Anterior cingulate cortex (tissue), 58 donors: ENCODE results near the gene RNASET2.

Experiments used
- DNase-seq, 58 donors: peaks; one replicate each; lab custom pipeline; 2025; lab: John Stamatoyannopoulos, UW

Gene RNASET2, protein sequence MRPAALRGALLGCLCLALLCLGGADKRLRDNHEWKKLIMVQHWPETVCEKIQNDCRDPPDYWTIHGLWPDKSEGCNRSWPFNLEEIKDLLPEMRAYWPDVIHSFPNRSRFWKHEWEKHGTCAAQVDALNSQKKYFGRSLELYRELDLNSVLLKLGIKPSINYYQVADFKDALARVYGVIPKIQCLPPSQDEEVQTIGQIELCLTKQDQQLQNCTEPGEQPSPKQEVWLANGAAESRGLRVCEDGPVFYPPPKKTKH

GRCh38 chr6:166956444-166957086 is at the start of gene RNASET2:
RNASET2 (minus strand) TSS chr6:166956550; CDS start chr6:166956182, 368 bp downstream.
- DNase-seq, result peak; percentile 33 to 96 (median 88)

DNA sequence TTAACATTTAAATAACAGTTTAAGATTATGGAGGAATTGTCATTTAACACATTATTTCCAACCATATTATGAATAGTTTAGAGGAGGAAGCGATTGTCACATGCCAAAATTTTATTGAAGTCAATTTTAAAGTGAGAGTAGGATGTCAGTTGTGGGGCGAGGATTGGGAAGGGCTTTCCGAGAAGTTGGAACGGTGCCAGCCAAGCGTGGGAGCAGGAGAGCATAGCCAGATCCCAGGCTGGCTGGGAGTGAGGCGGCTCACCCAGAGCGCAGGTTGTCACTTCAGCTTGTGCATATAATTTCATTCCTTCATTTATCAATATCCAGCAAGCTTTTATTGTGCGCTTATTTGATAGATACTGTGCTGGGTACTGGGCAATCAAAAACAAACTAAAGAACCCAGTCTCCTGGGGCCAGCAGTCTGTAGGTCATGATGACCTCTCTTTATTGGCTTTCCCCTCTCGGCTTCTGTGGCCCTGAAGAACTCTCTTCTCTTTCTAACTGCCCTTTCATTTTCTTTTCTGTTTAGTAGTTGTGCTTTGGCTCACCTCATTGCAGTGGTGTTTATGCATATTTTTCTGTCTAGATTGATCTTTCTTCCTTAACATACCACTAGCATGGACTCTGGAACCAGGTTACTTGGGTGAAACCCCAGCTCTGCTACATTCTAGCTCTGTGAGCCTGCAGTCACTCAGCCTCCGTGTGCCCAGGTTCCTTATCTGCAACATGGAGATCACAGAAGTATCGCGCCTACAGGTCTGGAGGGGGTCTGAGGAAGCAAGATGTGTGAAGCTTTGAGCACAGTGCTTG is 49.2 kb upstream of the RNASET2 start:
- peak in 6 of 58 donors; percentile 2 to 18 (median 6) for DNase-seq

- no peak for DNase-seq
These were observed 44.4 kb upstream of the RNASET2 start for GRCh38 chr6:167000759-167001158.

- DNase-seq, result no peak
These were observed 43.5 kb upstream of the RNASET2 start for GRCh38 chr6:166999884-167000253.

DNA sequence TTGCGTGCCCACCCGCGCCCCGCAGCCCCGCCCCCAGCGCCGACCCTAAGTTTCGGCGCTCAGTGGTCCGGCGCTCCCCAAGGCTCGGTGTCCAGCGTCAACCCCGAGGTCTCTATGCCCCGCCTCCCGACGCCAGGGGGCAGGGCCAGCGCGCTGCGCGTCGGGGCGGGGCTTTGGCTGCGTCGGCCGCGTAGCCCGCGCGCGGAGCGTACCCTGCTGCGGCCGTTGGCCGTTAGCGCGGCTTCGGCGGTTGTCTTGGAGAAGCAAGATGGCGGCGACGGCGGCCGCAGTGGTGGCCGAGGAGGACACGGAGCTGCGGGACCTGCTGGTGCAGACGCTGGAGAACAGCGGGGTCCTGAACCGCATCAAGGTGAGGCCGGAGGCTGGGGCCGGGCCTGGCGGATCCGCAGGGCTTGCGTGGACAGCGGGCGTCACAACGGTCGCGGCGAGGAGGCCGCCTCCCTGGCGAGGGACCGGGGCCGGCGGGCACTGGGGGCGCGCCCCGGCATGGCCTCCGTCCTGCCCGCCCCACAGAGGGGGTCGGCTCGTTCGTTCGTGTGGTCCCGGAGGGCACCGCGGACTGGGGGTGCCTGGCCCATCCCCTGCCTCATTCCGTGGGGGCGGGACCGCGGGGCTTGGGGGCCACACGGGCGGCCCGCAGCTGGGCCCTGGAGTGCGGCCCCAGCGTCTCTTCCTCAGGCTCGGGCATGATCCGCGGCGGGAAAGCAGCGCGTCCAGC is 43.0 kb upstream of the RNASET2 start, which contains the start of gene CEP43:
CEP43 (plus strand) TSS at position 253 of the 739 bp plus-strand sequence; CDS start at position 269, 16 bp downstream.
- peak; percentile 23 to 97 (median 91) for DNase-seq

GRCh38 chr6:166998256-166999144 is 42.1 kb upstream of the RNASET2 start:
- DNase-seq, result peak in 4 of 58 donors; percentile 6 to 48 (median 26)

- DNase-seq, result peak in 33 of 58 donors; percentile 4 to 61 (median 19)
These were observed 41.5 kb upstream of the RNASET2 start for GRCh38 chr6:166997768-166998255.

GRCh38 chr6:166997348-166997747 is 41.0 kb upstream of the RNASET2 start:
- no peak for DNase-seq

- no peak for DNase-seq
These were observed 40.1 kb upstream of the RNASET2 start for GRCh38 chr6:166996406-166996805.

GRCh38 chr6:166989427-166990032 is 33.2 kb upstream of the RNASET2 start:
- peak in 17 of 58 donors; percentile 4 to 61 (median 11) for DNase-seq

- DNase-seq, result no peak
These were observed 32.4 kb upstream of the RNASET2 start for GRCh38 chr6:166988674-166989201.

DNA sequence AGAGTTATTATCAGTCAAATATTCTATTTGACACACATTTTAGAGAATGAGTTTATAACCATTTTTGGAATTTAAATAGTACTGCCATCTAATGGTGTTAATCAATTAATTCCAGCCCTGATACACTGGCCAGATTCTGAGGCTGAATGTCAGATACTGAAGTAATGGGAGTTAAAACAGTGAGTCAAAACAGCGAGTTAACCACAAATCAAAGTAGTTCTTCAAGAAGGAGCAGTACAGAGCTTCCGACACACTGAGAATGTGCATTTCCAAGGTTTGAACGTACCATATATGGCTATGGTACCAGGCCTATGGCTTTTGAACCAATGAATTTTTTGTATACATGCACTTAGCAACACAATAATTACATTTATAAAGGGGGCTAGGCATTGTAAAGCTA is 31.6 kb upstream of the RNASET2 start:
- DNase-seq, result no peak

- no peak for DNase-seq
These were observed 31.1 kb upstream of the RNASET2 start for GRCh38 chr6:166987448-166987847.

DNA sequence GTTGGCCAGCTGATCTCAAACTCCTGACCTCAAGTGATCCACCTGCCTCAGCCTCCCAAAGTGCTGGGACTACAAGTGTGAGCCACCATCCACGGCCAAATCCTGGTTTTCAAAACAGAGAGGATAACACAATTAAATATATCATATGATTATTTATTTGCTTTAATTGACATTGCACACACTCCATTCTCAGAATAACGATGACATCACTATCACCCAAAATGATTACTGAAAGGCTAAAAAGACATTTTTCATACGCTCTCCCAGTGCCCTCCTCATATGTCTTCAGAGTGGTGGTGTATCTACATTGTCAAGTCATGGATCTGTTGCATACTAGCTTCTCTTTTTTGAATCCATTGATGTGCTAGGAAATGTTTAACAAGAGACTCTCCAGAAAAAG is 24.4 kb upstream of the RNASET2 start:
- no peak for DNase-seq

- DNase-seq, result no peak
These were observed 21.5 kb upstream of the RNASET2 start for GRCh38 chr6:166977621-166978525.

- DNase-seq, result no peak
These were observed 20.3 kb upstream of the RNASET2 start for GRCh38 chr6:166976636-166977035.

GRCh38 chr6:166972101-166972500 is 15.8 kb upstream of the RNASET2 start:
- DNase-seq, result no peak
